Measurements from ENCODE around the gene TK2. TPM values are rescaled to one million over a fixed set of nuclear protein-coding genes. Genes with fewer than 3 reads are reported as not detected.

Gene TK2
- total RNA-seq, 2 experiments from 2014 or later = 5.4 to 5.8 TPM

DNA sequence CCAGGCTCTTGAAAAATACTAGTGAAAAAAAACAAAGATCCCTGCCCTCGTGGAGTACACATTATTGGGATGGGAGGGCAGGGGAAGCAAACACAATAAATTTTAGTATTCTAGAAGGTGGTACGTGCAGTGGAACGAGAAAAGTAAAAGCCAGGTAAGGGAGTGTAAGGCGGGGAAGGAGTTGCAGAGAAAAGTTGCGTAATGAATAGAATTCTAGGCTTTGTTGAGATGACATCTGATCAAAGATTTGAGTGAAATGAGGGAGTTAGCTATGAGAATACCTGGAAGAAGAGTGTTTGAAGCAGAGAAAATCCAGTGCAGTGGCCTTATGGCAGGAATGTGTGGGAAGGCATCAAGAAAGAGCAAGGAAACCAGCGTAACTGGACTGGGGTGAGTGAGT, 4.6 kb upstream of the TK2 start:
- Mint-ChIP-seq H3K4me3 (peak overlapping the region; percentile 95), H3K4me1 (ENCODE audit: low read depth) (peaks cover 68% of the 10 kb centered on the region), H3K9me3 (no peaks in the 10 kb centered on the region), H3K36me3 (peaks cover 42% of the 10 kb centered on the region), H3K27me3 (peaks cover 2% of the 10 kb centered on the region), H3K27ac (peak overlapping the region; percentile 96)
- intact Hi-C loops (cut with micrococcal nuclease) = no loop called here
- CTCF ChIA-PET = interaction anchor here (1.0 to 4.3 kb wide), 4 partner anchors 9 to 147 kb away, joined by 3 to 44 read pairs (median 10); no protein-coding TSS in a partner anchor
- POLR2A ChIA-PET = interaction anchor here (1.0 to 2.5 kb wide), 2 partner anchors 7 to 9 kb away, joined by 3 to 7 read pairs; no protein-coding TSS in a partner anchor
- no peak for DNase-seq

DNA sequence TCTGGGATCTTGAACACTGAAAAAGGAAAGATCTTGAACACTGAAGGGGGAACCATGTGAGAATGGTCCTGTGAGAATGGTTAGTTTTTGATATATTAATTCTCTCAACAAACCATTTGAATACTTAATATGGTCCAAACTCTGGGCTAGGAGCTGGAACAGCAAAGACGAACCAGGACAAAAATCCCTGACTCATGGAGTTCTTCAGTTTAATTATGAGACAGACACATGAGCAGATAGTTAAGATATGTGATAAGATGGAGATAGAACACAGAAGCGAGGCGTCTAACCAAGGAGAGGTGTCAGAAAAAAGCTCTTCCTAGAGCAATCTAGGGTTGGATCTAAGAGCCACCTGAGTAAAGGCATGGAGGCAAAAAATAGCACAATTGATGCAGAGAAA, 4.1 kb upstream of the TK2 start:
- POLR2A ChIA-PET = interaction anchor here (1.0 to 3.3 kb wide), 3 partner anchors 8 to 10 kb away, joined by 3 to 20 read pairs (median 7); no protein-coding TSS in a partner anchor
- Mint-ChIP-seq H3K4me3 (peak overlapping the region; percentile 95), H3K9me3 (no peaks in the 10 kb centered on the region), H3K4me1 (ENCODE audit: low read depth) (peaks cover 67% of the 10 kb centered on the region), H3K36me3 (peaks cover 42% of the 10 kb centered on the region), H3K27ac (peak overlapping the region; percentile 96), H3K27me3 (peaks cover 2% of the 10 kb centered on the region)
- intact Hi-C loops (cut with micrococcal nuclease) = no loop called here
- CTCF ChIA-PET = interaction anchor here (1.0 to 4.3 kb wide), 5 partner anchors 9 to 147 kb away, joined by 3 to 44 read pairs (median 6); no protein-coding TSS in a partner anchor
- no peak for DNase-seq

DNA sequence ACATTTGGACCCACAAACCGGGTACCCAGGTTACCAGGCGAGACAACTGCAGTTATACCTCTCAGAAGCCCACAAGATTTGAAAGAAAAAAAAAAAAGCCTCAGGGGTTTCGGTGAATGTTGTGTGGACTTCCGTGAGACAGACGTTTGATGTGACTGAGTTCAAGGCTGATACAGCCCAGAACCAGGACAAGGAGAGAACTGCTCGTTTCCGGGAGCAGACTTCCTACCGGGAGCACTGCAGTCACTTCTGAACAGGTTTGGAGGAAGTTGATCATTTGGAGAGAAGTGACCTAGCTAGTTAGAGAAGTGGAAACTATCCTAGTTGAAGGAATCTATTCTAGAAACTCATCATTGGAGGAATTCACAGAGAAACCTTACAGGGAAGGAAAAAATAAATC, 3.3 kb upstream of the TK2 start:
- ChIA-PET POLR2A (interaction anchor here (0.8 to 3.3 kb wide), 8 partner anchors 9 to 51 kb away, joined by 3 to 26 read pairs (median 7); partner anchors contain the start of gene CMTM3), CTCF (interaction anchor here (0.9 to 4.3 kb wide), 6 partner anchors 10 to 277 kb away, joined by 4 to 44 read pairs (median 10); partner anchors contain the start of gene NAE1)
- peak; percentile 29 for DNase-seq
- H3K4me1 Mint-ChIP-seq (ENCODE audit: low read depth) = peaks cover 67% of the 10 kb centered on the region
- intact Hi-C loops (cut with micrococcal nuclease) = loop anchor here (1.0 kb wide), 2 partner anchors 11 to 75 kb away; no protein-coding TSS in a partner anchor
- H3K9me3 Mint-ChIP-seq = no peaks in the 10 kb centered on the region
- H3K36me3 Mint-ChIP-seq = peaks cover 37% of the 10 kb centered on the region
- H3K27me3 Mint-ChIP-seq = peaks cover 2% of the 10 kb centered on the region
- H3K4me3 Mint-ChIP-seq = peak overlapping the region; percentile 95
- peak overlapping the region; percentile 96 for H3K27ac Mint-ChIP-seq

DNA sequence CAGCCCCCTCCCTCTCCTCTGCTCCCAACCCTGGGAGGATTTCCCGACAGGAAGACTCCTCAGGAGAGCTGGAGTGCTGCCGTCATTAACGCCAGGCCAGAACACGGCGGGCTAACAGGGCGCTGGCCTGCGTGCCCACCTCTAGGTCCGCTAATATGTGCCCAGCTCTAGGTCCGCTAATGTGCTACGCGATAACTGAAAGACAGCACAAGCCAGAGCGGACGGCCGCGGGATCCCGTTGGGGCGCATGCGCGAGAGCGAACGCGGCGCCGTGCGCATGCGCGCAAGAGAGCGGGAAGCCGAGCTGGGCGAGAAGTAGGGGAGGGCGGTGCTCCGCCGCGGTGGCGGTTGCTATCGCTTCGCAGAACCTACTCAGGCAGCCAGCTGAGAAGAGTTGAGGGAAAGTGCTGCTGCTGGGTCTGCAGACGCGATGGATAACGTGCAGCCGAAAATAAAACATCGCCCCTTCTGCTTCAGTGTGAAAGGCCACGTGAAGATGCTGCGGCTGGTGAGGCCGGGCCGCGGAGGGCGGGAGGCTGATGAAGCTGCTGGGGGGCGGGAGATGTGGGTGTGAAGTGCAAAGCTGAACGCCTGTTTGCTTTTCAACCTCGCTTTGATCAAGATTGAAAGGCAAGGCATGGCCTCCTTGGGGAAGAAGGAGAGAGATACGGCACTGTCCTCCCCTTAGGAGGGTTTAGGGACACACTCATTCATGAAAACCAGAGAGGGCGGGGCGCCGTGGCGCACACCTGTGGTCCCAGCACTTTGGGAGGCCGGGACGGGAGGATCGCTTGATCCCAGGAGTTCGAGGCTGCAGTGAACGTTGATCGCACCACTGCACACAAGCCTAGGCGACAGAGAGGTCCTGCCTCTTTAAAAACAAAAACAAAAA, 2.6 kb upstream of the TK2 start, which contains the start of gene CKLF:
CKLF (plus strand) TSS at position 291 of the 892 bp plus-strand sequence; CDS start at position 431, 140 bp downstream.
- peaks cover 2% of the 10 kb centered on the region for H3K27me3 Mint-ChIP-seq
- CTCF ChIA-PET = interaction anchor here (0.7 to 4.3 kb wide), 15 partner anchors 11 to 278 kb away, joined by 3 to 44 read pairs (median 6); partner anchors contain the start of gene NAE1
- POLR2A ChIA-PET = interaction anchor here (0.7 to 3.3 kb wide), 13 partner anchors 9 to 51 kb away, joined by 3 to 26 read pairs (median 5); partner anchors contain the start of gene CMTM3
- peaks cover 33% of the 10 kb centered on the region for H3K36me3 Mint-ChIP-seq
- H3K9me3 Mint-ChIP-seq = no peaks in the 10 kb centered on the region
- DNase-seq = peak; percentile 95
- peak within 1 kb of the TSS; percentile 96 for H3K27ac Mint-ChIP-seq
- peaks cover 65% of the 10 kb centered on the region for H3K4me1 Mint-ChIP-seq (ENCODE audit: low read depth)
- peak within 1 kb of the TSS; percentile 95 for H3K4me3 Mint-ChIP-seq
- intact Hi-C loops (cut with micrococcal nuclease) = loop anchor here (1.0 kb wide), 4 partner anchors 12 to 74 kb away; partner anchors contain the start of gene CMTM3

DNA sequence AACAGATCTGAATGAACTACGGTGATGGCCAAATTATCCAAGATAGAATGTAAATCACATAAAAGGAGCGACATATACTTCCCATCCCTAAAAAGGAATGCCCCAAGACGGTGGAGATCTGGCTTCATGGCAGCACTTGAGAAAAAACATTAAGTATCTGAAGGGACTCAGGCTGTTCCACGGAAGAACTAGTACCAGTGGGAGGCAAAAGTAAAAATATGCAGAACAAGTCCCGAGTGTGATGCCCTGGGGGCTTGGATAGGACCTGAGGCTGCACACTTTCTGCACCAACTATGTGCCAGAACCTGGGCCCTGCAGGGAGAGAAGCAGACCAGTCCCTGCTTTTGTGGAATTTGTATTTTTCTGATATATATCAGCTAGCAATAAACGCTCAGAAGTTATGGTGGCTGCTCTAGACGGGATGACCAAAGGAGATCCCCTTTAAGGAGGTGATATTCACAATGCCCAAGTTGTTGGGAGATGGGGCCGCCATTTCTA, 1.9 kb upstream of the TK2 start:
- Mint-ChIP-seq H3K36me3 (peaks cover 31% of the 10 kb centered on the region), H3K9me3 (no peaks in the 10 kb centered on the region), H3K4me3 (peak overlapping the region; percentile 95), H3K4me1 (ENCODE audit: low read depth) (peaks cover 62% of the 10 kb centered on the region), H3K27me3 (peaks cover 2% of the 10 kb centered on the region), H3K27ac (peak overlapping the region; percentile 96)
- peak; percentile 26 for DNase-seq
- ChIA-PET CTCF (interaction anchor here (1.0 to 4.3 kb wide), 14 partner anchors 12 to 145 kb away, joined by 3 to 44 read pairs (median 6); no protein-coding TSS in a partner anchor), POLR2A (interaction anchor here (0.9 to 3.3 kb wide), 12 partner anchors 10 to 52 kb away, joined by 3 to 26 read pairs (median 4); partner anchors contain the start of gene CMTM3)
- intact Hi-C loops (cut with micrococcal nuclease) = loop anchor here (1.0 kb wide), 2 partner anchors 30 to 52 kb away; partner anchors contain the start of gene CMTM3

DNA sequence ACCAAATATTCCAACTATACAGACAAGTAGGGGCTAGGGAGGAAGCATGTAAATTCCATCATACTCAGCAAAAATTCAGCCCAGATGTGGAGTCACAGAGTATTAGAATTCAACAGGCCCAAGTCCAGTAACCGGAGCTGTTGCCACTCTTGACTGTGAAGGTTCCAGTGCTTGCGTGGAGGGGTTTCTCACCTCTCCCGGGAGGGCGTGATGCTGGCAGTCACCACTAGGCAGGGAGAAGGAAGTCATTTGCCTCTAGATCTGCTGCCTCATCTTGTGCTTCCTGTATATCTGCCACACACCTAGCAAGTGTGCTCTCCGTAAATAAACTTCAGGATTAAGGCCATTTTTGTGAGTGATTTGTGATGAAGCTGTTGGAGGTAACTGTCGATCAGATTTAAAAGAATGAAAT, 1.4 kb upstream of the TK2 start:
- peaks cover 2% of the 10 kb centered on the region for H3K27me3 Mint-ChIP-seq
- no peaks in the 10 kb centered on the region for H3K9me3 Mint-ChIP-seq
- ChIA-PET POLR2A (interaction anchor here (0.6 to 3.3 kb wide), 9 partner anchors 12 to 193 kb away, joined by 3 to 26 read pairs (median 5); partner anchors contain the start of gene CMTM3), CTCF (interaction anchor here (0.8 to 4.3 kb wide), 12 partner anchors 9 to 145 kb away, joined by 3 to 44 read pairs (median 6); no protein-coding TSS in a partner anchor)
- intact Hi-C loops (cut with micrococcal nuclease) = no loop called here
- peaks cover 61% of the 10 kb centered on the region for H3K4me1 Mint-ChIP-seq (ENCODE audit: low read depth)
- H3K4me3 Mint-ChIP-seq = peak overlapping the region; percentile 95
- H3K36me3 Mint-ChIP-seq = peaks cover 31% of the 10 kb centered on the region
- DNase-seq = peak; percentile 77
- peak overlapping the region; percentile 96 for H3K27ac Mint-ChIP-seq

DNA sequence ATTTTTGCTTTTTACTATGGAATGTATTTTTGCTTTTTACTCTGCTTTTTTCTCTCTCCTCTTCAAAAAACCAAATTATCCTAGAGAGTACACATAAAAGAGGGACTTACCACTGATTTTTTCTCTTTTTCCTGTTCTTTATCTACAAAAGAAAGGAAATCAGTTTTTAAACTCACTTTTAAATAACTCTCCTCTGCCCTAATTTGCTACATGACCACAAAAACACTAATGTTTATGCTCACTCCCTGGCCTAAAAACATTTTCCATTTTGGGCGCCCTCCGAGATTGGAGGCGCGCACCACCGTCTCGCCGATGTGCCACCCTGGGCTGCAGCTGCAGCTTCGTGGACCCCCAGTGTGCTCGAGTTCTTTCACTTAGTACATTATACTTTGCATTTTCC, 1.1 kb downstream of the TK2 start:
- no peak for DNase-seq
- H3K4me3 Mint-ChIP-seq = peak overlapping the region; percentile 68
- peaks cover 14% of the 10 kb centered on the region for H3K36me3 Mint-ChIP-seq
- peak overlapping the region; percentile 81 for H3K27ac Mint-ChIP-seq
- intact Hi-C loops (cut with micrococcal nuclease) = loop anchor here (1.0 kb wide), 1 partner anchor 32 kb away; no protein-coding TSS in a partner anchor
- CTCF ChIA-PET = interaction anchor here (0.8 to 2.3 kb wide), 5 partner anchors 15 to 142 kb away, joined by 3 to 13 read pairs (median 4); no protein-coding TSS in a partner anchor
- no peaks in the 10 kb centered on the region for H3K9me3 Mint-ChIP-seq
- POLR2A ChIA-PET = interaction anchor here (1.1 to 2.0 kb wide), 4 partner anchors 15 to 55 kb away, joined by 3 to 7 read pairs (median 4); partner anchors contain the start of gene CMTM3
- H3K4me1 Mint-ChIP-seq (ENCODE audit: low read depth) = peaks cover 38% of the 10 kb centered on the region
- H3K27me3 Mint-ChIP-seq = peaks cover 2% of the 10 kb centered on the region

DNA sequence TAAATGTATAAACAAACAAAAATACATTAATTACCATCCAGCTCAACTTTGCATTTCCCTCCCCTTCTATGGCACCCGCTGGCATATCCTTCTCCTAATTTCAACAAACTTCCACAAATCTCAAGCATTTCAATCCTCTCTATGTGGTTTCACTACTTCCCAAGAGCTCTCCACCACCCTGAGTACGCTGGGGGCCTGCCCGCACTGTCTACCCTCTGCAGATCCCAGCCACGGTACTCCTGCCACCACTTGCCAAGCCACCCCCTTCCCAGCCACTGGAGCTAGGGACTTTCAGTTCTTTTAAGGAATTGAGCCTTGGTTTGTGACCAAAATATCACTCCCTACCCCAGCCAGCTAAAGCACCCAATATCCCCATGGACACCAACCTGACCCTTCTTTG, 1.9 kb downstream of the TK2 start:
- POLR2A ChIA-PET = interaction anchor here (1.1 to 2.0 kb wide), 2 partner anchors 24 to 56 kb away, joined by 3 to 7 read pairs; partner anchors contain the start of gene CMTM3
- intact Hi-C loops (cut with micrococcal nuclease) = no loop called here
- CTCF ChIA-PET = interaction anchor here (0.9 to 2.3 kb wide), 6 partner anchors 23 to 141 kb away, joined by 3 to 13 read pairs (median 4); no protein-coding TSS in a partner anchor
- H3K4me3 Mint-ChIP-seq = no peak overlapping the region
- peak overlapping the region; percentile 81 for H3K27ac Mint-ChIP-seq
- DNase-seq = no peak
- H3K4me1 Mint-ChIP-seq (ENCODE audit: low read depth) = peaks cover 30% of the 10 kb centered on the region
- H3K9me3 Mint-ChIP-seq = no peaks in the 10 kb centered on the region
- peaks cover 2% of the 10 kb centered on the region for H3K27me3 Mint-ChIP-seq
- H3K36me3 Mint-ChIP-seq = peaks cover 7% of the 10 kb centered on the region

DNA sequence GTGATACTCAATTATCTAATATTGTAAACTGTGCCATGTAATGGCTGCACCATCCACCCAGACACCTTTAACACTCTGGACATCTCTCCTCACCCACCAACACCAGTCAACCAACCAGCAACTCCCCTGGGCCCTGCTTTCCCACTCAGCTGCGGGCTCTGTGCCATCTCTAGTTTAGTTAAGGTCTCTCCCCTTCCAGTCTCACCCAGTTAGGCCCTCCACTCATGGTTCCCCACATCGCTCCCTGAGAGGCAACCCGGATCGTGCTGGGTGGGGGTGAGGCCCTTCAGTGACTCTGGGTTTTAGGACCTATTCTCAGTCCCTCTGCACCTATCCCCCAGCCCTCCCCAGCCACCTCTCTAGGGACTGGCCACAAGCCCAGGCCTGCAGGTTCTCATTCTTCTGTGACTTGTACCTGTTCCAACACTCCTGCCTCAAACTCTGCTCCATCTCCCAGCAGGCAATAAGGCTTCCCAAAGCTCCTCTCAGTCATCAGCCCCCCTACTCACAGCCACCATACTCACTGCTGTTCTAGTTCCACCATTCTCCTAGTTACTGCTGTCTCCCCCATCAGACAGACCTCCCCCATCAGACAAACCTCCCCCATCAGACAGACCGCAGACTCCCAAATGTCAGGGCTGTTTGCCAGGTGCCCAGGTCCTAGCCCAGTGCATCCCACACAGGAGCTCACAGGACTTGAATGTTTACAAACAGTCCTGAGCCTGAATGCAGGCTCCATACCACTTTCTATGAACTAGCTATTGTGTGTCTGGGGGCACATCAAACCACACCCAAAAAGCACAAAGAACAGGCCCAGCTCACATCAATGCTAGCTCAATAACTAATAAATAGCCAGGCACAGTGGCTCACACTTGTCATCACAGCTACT, 2.6 kb downstream of the TK2 start:
- intact Hi-C loops (cut with micrococcal nuclease) = no loop called here
- ChIA-PET CTCF (interaction anchor here (0.9 to 2.3 kb wide), 8 partner anchors 22 to 140 kb away, joined by 3 to 13 read pairs (median 3); no protein-coding TSS in a partner anchor), POLR2A (interaction anchor here (1.0 to 2.0 kb wide), 2 partner anchors 15 to 57 kb away, joined by 3 to 7 read pairs; partner anchors contain the start of gene CMTM3)
- Mint-ChIP-seq H3K36me3 (peaks cover under 1% of the 10 kb centered on the region), H3K4me3 (no peak overlapping the region), H3K27ac (no peak overlapping the region), H3K4me1 (ENCODE audit: low read depth) (peaks cover 28% of the 10 kb centered on the region), H3K27me3 (peaks cover under 1% of the 10 kb centered on the region), H3K9me3 (no peaks in the 10 kb centered on the region)
- DNase-seq = no peak

DNA sequence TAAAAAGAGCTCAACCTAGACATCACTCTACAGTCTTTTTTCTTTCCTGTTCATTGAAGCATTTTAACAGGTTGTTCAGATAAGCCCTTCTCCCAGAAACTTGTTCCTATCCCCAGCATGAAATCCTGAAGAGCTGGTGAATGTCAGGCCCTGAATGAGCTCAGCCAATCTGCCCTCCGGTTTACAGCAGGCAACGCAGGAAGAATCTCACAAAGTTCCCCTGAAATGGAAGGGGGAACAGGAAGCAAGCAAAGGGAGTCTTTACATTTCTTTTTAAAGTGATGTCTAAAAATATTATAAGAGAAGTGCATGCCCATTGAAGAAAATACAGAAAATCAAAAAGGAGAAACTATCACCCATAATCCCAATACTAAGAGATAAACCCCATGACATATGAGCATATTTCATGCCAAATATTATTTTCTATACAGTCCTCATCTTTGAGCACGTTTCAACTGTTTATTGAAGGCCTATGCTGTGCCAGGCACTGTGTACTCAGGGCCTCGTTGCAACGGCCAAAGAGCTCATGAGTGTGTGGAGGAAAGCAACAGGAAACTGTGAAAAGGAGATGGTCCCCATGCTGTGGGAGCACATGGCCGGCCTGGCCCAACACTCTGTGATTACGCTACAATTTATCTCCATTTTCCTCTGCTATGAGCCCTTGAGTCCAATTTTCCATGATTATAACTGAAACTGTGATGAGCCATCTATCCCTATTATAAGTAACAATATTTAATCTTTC, 5.7 kb downstream of the TK2 start:
- DNase-seq = no peak
- H3K27ac Mint-ChIP-seq = no peak overlapping the region
- intact Hi-C loops (cut with micrococcal nuclease) = no loop called here
- POLR2A ChIA-PET = no interaction called here
- H3K27me3 Mint-ChIP-seq = no peaks in the 10 kb centered on the region
- no peaks in the 10 kb centered on the region for H3K9me3 Mint-ChIP-seq
- CTCF ChIA-PET = no interaction called here
- peaks cover 23% of the 10 kb centered on the region for H3K4me1 Mint-ChIP-seq (ENCODE audit: low read depth)
- no peaks in the 10 kb centered on the region for H3K36me3 Mint-ChIP-seq
- no peak overlapping the region for H3K4me3 Mint-ChIP-seq

Measured in activated CD4-positive, alpha-beta memory T cell treated with anti-CD3 and anti-CD28 coated beads for 36 hours (primary cell).